Neuronal stem cell (in vitro differentiated cells): Measurements from ENCODE around the gene OR9A4.

Experiments used
- DNase-seq: peaks from one replicate; pipeline ENCODE4 v3.0.0-alpha.2; 2013; ENCODE audit warnings: low spot score
- H2AFZ ChIP-seq: one replicate; pipeline ENCODE4 v1.6.1; 2013; ENCODE audit warnings: mild to moderate bottlenecking, low read length, inconsistent platforms
- H2AK5ac ChIP-seq: 2 replicates; pipeline ENCODE4 v1.6.1; 2013; ENCODE audit warnings: low read depth, mild to moderate bottlenecking, inconsistent platforms, low read length, moderate library complexity, mixed read lengths
- H2BK120ac ChIP-seq: 2 replicates; pipeline ENCODE4 v1.6.1; 2013; ENCODE audit warnings: low read depth, mild to moderate bottlenecking, inconsistent platforms, low read length, moderate library complexity, mixed read lengths
- H2BK12ac ChIP-seq: one replicate; pipeline ENCODE4 v1.6.1; 2013; ENCODE audit warnings: low read length, inconsistent platforms
- H2BK15ac ChIP-seq: 2 replicates; pipeline ENCODE4 v1.6.1; 2013; ENCODE audit warnings: mild to moderate bottlenecking, low read length, inconsistent platforms, mixed read lengths
- H2BK5ac ChIP-seq: one replicate; pipeline ENCODE4 v1.6.1; 2013; ENCODE audit warnings: inconsistent platforms, mild to moderate bottlenecking, low read length, moderate library complexity
- H3K14ac ChIP-seq: one replicate; pipeline ENCODE4 v1.6.1; 2013; ENCODE audit warnings: low read length, inconsistent platforms
- H3K18ac ChIP-seq: 2 replicates; pipeline ENCODE4 v1.6.1; 2013; ENCODE audit warnings: low read length, inconsistent platforms
- H3K23ac ChIP-seq: 2 replicates; pipeline ENCODE4 v1.6.1; 2013; ENCODE audit warnings: low read depth, mild to moderate bottlenecking, mixed read lengths, low read length, inconsistent platforms; ENCODE audit not compliant: poor library complexity
- H3K27ac ChIP-seq: replicated peaks from 3 replicates; pipeline ENCODE4 v1.5.1; 2013; ENCODE audit warnings: low read length, inconsistent platforms
- H3K27me3 ChIP-seq, 3 experiments: 2 replicates each; pipeline ENCODE4 v1.6.1; 2013; ENCODE audit warnings: low read length in 3 of 3, mild to moderate bottlenecking in 2 of 3, inconsistent platforms in 1 of 3, low read depth in 1 of 3, mixed read lengths in 1 of 3, moderate library complexity in 1 of 3; ENCODE audit not compliant: control insufficient read depth in 3 of 3, insufficient read depth in 3 of 3
- H3K36me3 ChIP-seq, 2 donors: replicated peaks in 1 of 2; 2 replicates each; pipeline ENCODE4 v1.6.1; 2013; ENCODE audit warnings: low read length in 2 of 2; ENCODE audit not compliant: control insufficient read depth in 2 of 2, insufficient read depth in 2 of 2
- H3K4ac ChIP-seq: 2 replicates; pipeline ENCODE4 v1.6.1; 2013; ENCODE audit warnings: inconsistent platforms, mild to moderate bottlenecking, low read length, moderate library complexity
- H3K4me1 ChIP-seq, 2 donors: 1 replicate in 1 of 2; 2 replicates in 1 of 2; pipeline ENCODE4 v1.6.1; 2013; ENCODE audit warnings: low read length in 2 of 2, low read depth in 1 of 2; ENCODE audit not compliant: control insufficient read depth in 2 of 2, insufficient read depth in 1 of 2
- H3K4me2 ChIP-seq: one replicate; pipeline ENCODE4 v1.6.1; 2013; ENCODE audit warnings: mild to moderate bottlenecking, low read length, inconsistent platforms; ENCODE audit not compliant: insufficient read depth, poor library complexity, severe bottlenecking
- H3K4me3 ChIP-seq, 2 donors: 2 replicates each; pipeline ENCODE4 v1.5.1; 2013; ENCODE audit warnings: low read length in 2 of 2, mild to moderate bottlenecking in 2 of 2, inconsistent platforms in 1 of 2, moderate library complexity in 1 of 2
- H3K79me1 ChIP-seq: one replicate; pipeline ENCODE4 v1.6.1; 2013; ENCODE audit warnings: low read depth, mild to moderate bottlenecking, inconsistent platforms, low read length, moderate library complexity
- H3K9ac ChIP-seq: one replicate; pipeline ENCODE4 v1.6.1; 2013; ENCODE audit warnings: mild to moderate bottlenecking, low read depth, low read length, inconsistent platforms; ENCODE audit not compliant: poor library complexity
- H3K9me3 ChIP-seq, 2 donors: replicated peaks in 1 of 2; 2 replicates each; pipeline versions ENCODE3 to v1.6.1; 2013; ENCODE audit warnings: low read length in 2 of 2, mild to moderate bottlenecking in 2 of 2, inconsistent platforms in 1 of 2, low read depth in 1 of 2, mixed read lengths in 1 of 2, moderate library complexity in 1 of 2; ENCODE audit not compliant: control insufficient read depth in 2 of 2, insufficient read depth in 1 of 2
- H4K8ac ChIP-seq: one replicate; pipeline ENCODE4 v1.6.1; 2013; ENCODE audit warnings: low read depth, mild to moderate bottlenecking, inconsistent platforms, low read length, moderate library complexity
- H4K91ac ChIP-seq: one replicate; pipeline ENCODE4 v1.6.1; 2013; ENCODE audit warnings: low read length, low read depth, mild to moderate bottlenecking, inconsistent platforms; ENCODE audit not compliant: poor library complexity
- WGBS, 2 donors: extraction: QIAGEN DNeasy Blood & Tissue Kit; methylation state at CpG; one replicate each; pipeline ENCODE4 v1.1.7; 2013; ENCODE audit warnings: missing lambda C conversion rate in 2 of 2, mixed read lengths in 1 of 2; ENCODE audit not compliant: insufficient read length in 2 of 2, insufficient replicate concordance in 1 of 2; ENCODE audit errors: extremely low coverage in 2 of 2; 5-methylcytosine and 5-hydroxymethylcytosine counted together

The OR9A4 gene

DNA sequence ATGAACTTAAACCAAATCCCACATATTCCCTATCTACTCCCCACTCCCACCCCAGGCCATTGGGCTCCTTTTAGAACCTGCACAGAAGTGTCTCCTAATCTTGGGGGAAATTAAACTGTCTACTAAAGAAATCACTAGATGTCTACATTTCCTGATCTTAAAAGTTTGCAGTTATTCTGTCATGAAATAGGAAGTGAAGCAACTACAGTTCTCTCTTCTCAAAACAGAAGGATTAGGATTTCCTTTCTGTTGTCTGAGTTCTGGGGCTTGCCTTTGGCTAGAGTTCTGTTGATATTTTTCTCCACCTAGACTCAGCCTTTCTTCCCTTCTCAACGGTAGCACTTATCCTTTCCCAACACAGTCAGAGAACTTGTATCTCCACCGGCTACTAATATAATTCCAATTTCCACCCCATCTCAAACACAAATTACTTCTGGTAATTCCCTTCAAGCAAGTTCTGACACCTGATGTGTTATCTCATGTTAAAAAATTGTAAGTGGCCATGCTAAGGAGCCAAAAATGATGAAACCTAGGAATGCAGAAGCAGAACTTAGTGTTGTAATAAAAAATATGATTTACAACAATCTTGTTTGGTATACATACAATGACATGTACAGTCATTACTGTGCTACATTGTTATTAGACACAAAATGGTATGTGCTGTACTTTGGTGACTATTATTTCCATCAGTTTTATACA is 12.1 kb downstream of the OR9A4 start:
- no peak overlapping the region for H3K18ac ChIP-seq
- H3K79me1 ChIP-seq = no peaks in the 10 kb centered on the region
- H3K4ac ChIP-seq = no peak overlapping the region
- no peaks in the 10 kb centered on the region for H3K36me3 ChIP-seq
- no peak overlapping the region for H3K23ac ChIP-seq
- H2BK5ac ChIP-seq = no peak overlapping the region
- no peaks in the 10 kb centered on the region for H3K27me3 ChIP-seq
- no peak overlapping the region for H2AFZ ChIP-seq
- no peaks in the 10 kb centered on the region for H3K4me1 ChIP-seq
- 100% methylated on average over 1 of the region's 2 CpGs; no CpG with 5 or more reads in 1 of the 2 donors for WGBS, 2 donors
- no peaks in the 10 kb centered on the region for H3K9me3 ChIP-seq
- H2BK120ac ChIP-seq = no peak overlapping the region
- H3K4me3 ChIP-seq = no peak overlapping the region
- no peak for DNase-seq
- no peak overlapping the region for H3K9ac ChIP-seq
- H2BK12ac ChIP-seq = no peak overlapping the region
- no peak overlapping the region for H3K27ac ChIP-seq
- no peak overlapping the region for H4K91ac ChIP-seq
- no peak overlapping the region for H2AK5ac ChIP-seq
- H3K14ac ChIP-seq = no peak overlapping the region
- H3K4me2 ChIP-seq = no peak overlapping the region
- H2BK15ac ChIP-seq = no peak overlapping the region
- H4K8ac ChIP-seq = no peak overlapping the region

DNA sequence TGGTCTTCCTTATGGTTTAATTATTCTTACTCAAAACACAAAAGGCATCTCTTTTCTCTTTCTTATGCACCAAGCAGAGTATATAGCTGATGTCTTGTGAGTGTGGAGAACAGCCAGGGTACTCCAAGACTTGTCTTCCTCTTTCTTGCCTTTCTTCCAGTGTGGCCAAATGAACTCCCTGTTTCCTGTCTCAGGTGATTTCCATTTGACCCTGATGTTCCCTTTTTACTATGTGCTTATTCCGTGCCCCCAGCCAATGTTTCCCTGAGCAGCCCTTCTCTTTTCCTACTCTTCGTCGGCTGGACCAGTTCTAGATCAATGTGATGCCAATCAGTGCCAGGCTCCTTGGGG is 12.6 kb downstream of the OR9A4 start:
- Histone ChIP-seq H2AK5ac (no peak overlapping the region), H3K4me3 (no peak overlapping the region), H3K4me2 (no peak overlapping the region), H3K4me1 (no peaks in the 10 kb centered on the region), H3K9me3 (no peaks in the 10 kb centered on the region), H4K91ac (no peak overlapping the region), H2BK5ac (no peak overlapping the region), H3K18ac (no peak overlapping the region), H2BK120ac (no peak overlapping the region), H3K4ac (no peak overlapping the region), H2BK12ac (no peak overlapping the region), H3K36me3 (no peaks in the 10 kb centered on the region), H2AFZ (no peak overlapping the region), H3K9ac (no peak overlapping the region), H3K14ac (no peak overlapping the region), H4K8ac (no peak overlapping the region), H3K27ac (no peak overlapping the region), H3K23ac (no peak overlapping the region), H2BK15ac (no peak overlapping the region), H3K27me3 (no peaks in the 10 kb centered on the region), H3K79me1 (no peaks in the 10 kb centered on the region)
- no CpG with 5 or more reads among the region's 3 CpGs for WGBS, 2 donors
- no peak for DNase-seq

- Histone ChIP-seq H3K4ac (no peak overlapping the region), H2BK12ac (no peak overlapping the region)
- no CpG with 5 or more reads among the region's 5 CpGs for WGBS, 2 donors
Measured at GRCh38 chr7:141930211-141930610, 14.0 kb downstream of the OR9A4 start.

DNA sequence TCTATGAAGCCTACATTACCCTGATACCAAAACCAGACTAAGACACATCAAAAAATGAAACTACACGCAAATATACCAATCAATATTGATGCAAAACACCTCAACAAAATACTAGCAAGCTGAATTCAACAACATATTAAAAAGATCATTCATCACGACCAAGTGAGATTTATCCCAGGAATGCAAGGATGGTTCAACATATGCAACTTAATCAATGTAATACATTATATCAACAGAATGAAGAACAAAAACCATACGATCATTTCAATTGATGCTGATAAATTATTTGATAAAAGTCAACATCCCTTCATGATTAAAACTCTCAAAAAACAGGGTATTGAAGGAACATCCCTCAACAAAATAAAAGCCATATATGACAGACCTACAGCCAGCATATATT is 24.9 kb downstream of the OR9A4 start:
- Histone ChIP-seq H2BK15ac (no peak overlapping the region), H3K27ac (no peak overlapping the region), H3K4ac (no peak overlapping the region), H3K4me3 (no peak overlapping the region), H3K36me3 (no peaks in the 10 kb centered on the region), H2BK12ac (no peak overlapping the region), H3K9ac (no peak overlapping the region), H4K8ac (no peak overlapping the region), H2BK120ac (no peak overlapping the region), H3K18ac (no peak overlapping the region), H3K14ac (no peak overlapping the region), H3K27me3 (no peaks in the 10 kb centered on the region), H3K4me2 (no peak overlapping the region), H3K9me3 (no peaks in the 10 kb centered on the region), H2BK5ac (no peak overlapping the region), H3K23ac (no peak overlapping the region), H2AK5ac (no peak overlapping the region), H3K4me1 (no peaks in the 10 kb centered on the region), H3K79me1 (no peaks in the 10 kb centered on the region), H4K91ac (no peak overlapping the region), H2AFZ (no peak overlapping the region)
- no CpG with 5 or more reads among the region's 3 CpGs for WGBS, 2 donors
- DNase-seq = no peak

More at GRCh38 chr7:141930211-141930610, 14.0 kb downstream of the OR9A4 start:
- Histone ChIP-seq H3K18ac (no peak overlapping the region), H3K79me1 (no peaks in the 10 kb centered on the region), H3K36me3 (no peaks in the 10 kb centered on the region), H3K27me3 (no peaks in the 10 kb centered on the region), H3K23ac (no peak overlapping the region), H2BK5ac (no peak overlapping the region), H3K9ac (no peak overlapping the region), H2BK15ac (no peak overlapping the region), H3K14ac (no peak overlapping the region), H3K4me1 (no peaks in the 10 kb centered on the region), H4K8ac (no peak overlapping the region), H3K27ac (no peak overlapping the region), H3K4me3 (no peak overlapping the region), H3K9me3 (no peaks in the 10 kb centered on the region), H2AK5ac (no peak overlapping the region), H2AFZ (no peak overlapping the region), H4K91ac (no peak overlapping the region), H2BK120ac (no peak overlapping the region), H3K4me2 (no peak overlapping the region)
- no peak for DNase-seq
